Mucosa of stomach (tissue), 1 donor: ENCODE measurements around the gene KIAA1328.
"Not testable (repeated sequence)": the region's sequence is repeated elsewhere in the genome, so short reads cannot be mapped to it uniquely, and the experiment has no call there.

Experiments
- H3K27me3 ChIP-seq: one replicate; pipeline ENCODE4 v1.7.0; 2013; ENCODE audit warnings: mild to moderate bottlenecking, low read length; ENCODE audit not compliant: control insufficient read depth, insufficient read depth
- H3K36me3 ChIP-seq: one replicate; pipeline ENCODE4 v1.7.0; 2013; ENCODE audit warnings: low read length; ENCODE audit not compliant: control insufficient read depth, insufficient read depth
- H3K4me1 ChIP-seq: one replicate; pipeline ENCODE4 v1.7.0; 2013; ENCODE audit warnings: mild to moderate bottlenecking, low read length; ENCODE audit not compliant: control insufficient read depth, insufficient read depth
- H3K4me3 ChIP-seq: one replicate; pipeline ENCODE4 v1.7.0; 2013; ENCODE audit warnings: low read length
- H3K9ac ChIP-seq: one replicate; pipeline ENCODE4 v1.7.0; 2013; ENCODE audit warnings: mild to moderate bottlenecking, low read length, moderate library complexity
- H3K9me3 ChIP-seq: one replicate; pipeline ENCODE4 v1.7.0; 2013; ENCODE audit warnings: mild to moderate bottlenecking, low read length, moderate library complexity; ENCODE audit not compliant: control insufficient read depth
- donor health status: Pancreatic carcinoma.

Gene KIAA1328

GRCh38 chr18:37124516-37124915 is 295.6 kb downstream of the KIAA1328 start:
- H3K9me3 ChIP-seq: no peaks in the 10 kb centered on the region
- H3K27me3 ChIP-seq: no peaks in the 10 kb centered on the region
- no peak overlapping the region for H3K9ac ChIP-seq
- no peaks in the 10 kb centered on the region for H3K36me3 ChIP-seq
- no peak overlapping the region for H3K4me3 ChIP-seq
- no peaks in the 10 kb centered on the region for H3K4me1 ChIP-seq

- Histone ChIP-seq H3K9ac (no peak overlapping the region), H3K4me1 (no peaks in the 10 kb centered on the region), H3K4me3 (no peak overlapping the region), H3K36me3 (no peaks in the 10 kb centered on the region), H3K27me3 (no peaks in the 10 kb centered on the region), H3K9me3 (no peaks in the 10 kb centered on the region)
These were observed 306.2 kb downstream of the KIAA1328 start for GRCh38 chr18:37135177-37135576.

- Histone ChIP-seq H3K9ac (no peak overlapping the region), H3K9me3 (no peaks in the 10 kb centered on the region), H3K4me1 (no peaks in the 10 kb centered on the region), H3K27me3 (no peaks in the 10 kb centered on the region), H3K36me3 (no peaks in the 10 kb centered on the region), H3K4me3 (no peak overlapping the region)
These were observed 309.5 kb downstream of the KIAA1328 start for GRCh38 chr18:37138456-37138855.

GRCh38 chr18:37139876-37140275 is 310.9 kb downstream of the KIAA1328 start:
- no peak overlapping the region for H3K9ac ChIP-seq
- no peaks in the 10 kb centered on the region for H3K36me3 ChIP-seq
- H3K27me3 ChIP-seq: no peaks in the 10 kb centered on the region
- H3K4me1 ChIP-seq: no peaks in the 10 kb centered on the region
- H3K4me3 ChIP-seq: no peak overlapping the region
- no peaks in the 10 kb centered on the region for H3K9me3 ChIP-seq

- no peaks in the 10 kb centered on the region for H3K27me3 ChIP-seq
- no peak overlapping the region for H3K4me3 ChIP-seq
- H3K36me3 ChIP-seq: no peaks in the 10 kb centered on the region
- no peaks in the 10 kb centered on the region for H3K9me3 ChIP-seq
- H3K4me1 ChIP-seq: no peaks in the 10 kb centered on the region
- H3K9ac ChIP-seq: no peak overlapping the region
These were observed 316.0 kb downstream of the KIAA1328 start for GRCh38 chr18:37144921-37145320.

- Histone ChIP-seq H3K4me3 (no peak overlapping the region), H3K9ac (no peak overlapping the region), H3K36me3 (no peaks in the 10 kb centered on the region), H3K9me3 (no peaks in the 10 kb centered on the region), H3K4me1 (no peaks in the 10 kb centered on the region), H3K27me3 (no peaks in the 10 kb centered on the region)
These were observed 327.5 kb downstream of the KIAA1328 start for GRCh38 chr18:37156330-37156942.

- Histone ChIP-seq H3K9ac (no peak overlapping the region), H3K27me3 (no peaks in the 10 kb centered on the region), H3K4me1 (no peaks in the 10 kb centered on the region), H3K36me3 (no peaks in the 10 kb centered on the region), H3K4me3 (no peak overlapping the region), H3K9me3 (no peaks in the 10 kb centered on the region)
These were observed 331.3 kb downstream of the KIAA1328 start for GRCh38 chr18:37160038-37160820.

GRCh38 chr18:37161491-37161890 is 332.6 kb downstream of the KIAA1328 start:
- Histone ChIP-seq H3K9me3 (no peaks in the 10 kb centered on the region), H3K4me1 (no peaks in the 10 kb centered on the region), H3K9ac (no peak overlapping the region), H3K36me3 (no peaks in the 10 kb centered on the region), H3K4me3 (no peak overlapping the region), H3K27me3 (no peaks in the 10 kb centered on the region)

- Histone ChIP-seq H3K36me3 (no peaks in the 10 kb centered on the region), H3K9me3 (no peaks in the 10 kb centered on the region), H3K9ac (no peak overlapping the region)
These were observed 333.6 kb downstream of the KIAA1328 start for GRCh38 chr18:37162551-37162950.

GRCh38 chr18:37163119-37163518 is 334.2 kb downstream of the KIAA1328 start:
- Histone ChIP-seq H3K4me1 (no peaks in the 10 kb centered on the region), H3K9ac (no peak overlapping the region), H3K27me3 (no peaks in the 10 kb centered on the region), H3K9me3 (no peaks in the 10 kb centered on the region), H3K36me3 (no peaks in the 10 kb centered on the region), H3K4me3 (no peak overlapping the region)

More at GRCh38 chr18:37162551-37162950, 333.6 kb downstream of the KIAA1328 start:
- H3K4me1 ChIP-seq: no peaks in the 10 kb centered on the region
- no peaks in the 10 kb centered on the region for H3K27me3 ChIP-seq
- H3K4me3 ChIP-seq: no peak overlapping the region

- H3K4me1 ChIP-seq: no peaks in the 10 kb centered on the region
- no peaks in the 10 kb centered on the region for H3K9me3 ChIP-seq
- H3K4me3 ChIP-seq: no peak overlapping the region
- H3K36me3 ChIP-seq: no peaks in the 10 kb centered on the region
- no peaks in the 10 kb centered on the region for H3K27me3 ChIP-seq
- H3K9ac ChIP-seq: no peak overlapping the region
These were observed 337.6 kb downstream of the KIAA1328 start for GRCh38 chr18:37166491-37166890.

GRCh38 chr18:37166966-37167365 is 338.0 kb downstream of the KIAA1328 start:
- not testable (repeated sequence) for H3K27me3 ChIP-seq, H3K4me1 ChIP-seq, H3K9me3 ChIP-seq, H3K4me3 ChIP-seq, H3K9ac ChIP-seq, H3K36me3 ChIP-seq
